ENCODE data around the gene TIAM1. TPM values are rescaled to one million over a fixed set of nuclear protein-coding genes. Genes with fewer than 3 reads are reported as not detected.

TIAM1 gene
- total and polyA plus RNA-seq, 2 of the 8 experiments (the other 6 are each of a cell fraction or from before 2014, with no cell fraction given) = 10.1 to 30.7 TPM

- no peak for TF ChIP-seq CHD7 (IDR thresholded peaks at IDR 0.05; ENCODE audit: insufficient replicate concordance, low read length)
- no peak for TF ChIP-seq KDM1A (IDR thresholded peaks at IDR 0.05; ENCODE audit: borderline replicate concordance, low read length)
- TF ChIP-seq MAFK (IDR thresholded peaks at IDR 0.05; ENCODE audit: low read depth, low read length) = no peak
- no peak for TF ChIP-seq SP2 (IDR thresholded peaks at IDR 0.05; ENCODE audit: low read length)
- no peak for TF ChIP-seq TBP (IDR thresholded peaks at IDR 0.05; ENCODE audit: low read depth, low read length)
- TF ChIP-seq NANOG (IDR thresholded peaks at IDR 0.05; ENCODE audit: insufficient read depth, low read depth, low read length, poor library complexity, severe bottlenecking) = no peak
- TF ChIP-seq CTBP2 (IDR thresholded peaks at IDR 0.05; ENCODE audit: borderline replicate concordance, insufficient read depth, insufficient read length, low read length) = no peak
- no peak for TF ChIP-seq YY1 (IDR thresholded peaks at IDR 0.05; ENCODE audit: low read depth, low read length)
- no peak for TF ChIP-seq JUN (IDR thresholded peaks at IDR 0.05; ENCODE audit: low read depth, low read length)
These were observed 156.6 kb downstream of the TIAM1 start (continued) for GRCh38 chr21:31187499-31187898.
